HTERT RPE-1 (cell line): ENCODE data around the gene RNF215.
"Not testable (repeated sequence)": the region's sequence is repeated elsewhere in the genome, so short reads cannot be mapped to it uniquely, and the experiment has no call there.

Experiments
- in situ Hi-C: fragments of 300-500 bp; cut with MboI; formaldehyde crosslinking; loops from 4 replicates; pipeline ENCODE4 v1.14.3; 2020; ENCODE audit warnings: low sequenced_read_pairs

Gene RNF215

GRCh38 chr22:30421695-30422480 is 34.7 kb upstream of the RNF215 start:
- in situ Hi-C loops: no loop called here

GRCh38 chr22:30420347-30421125 is 33.3 kb upstream of the RNF215 start:
- in situ Hi-C loops: no loop called here

- in situ Hi-C loops: no loop called here
Measured at GRCh38 chr22:30416837-30417236, 29.6 kb upstream of the RNF215 start.

GRCh38 chr22:30416403-30416802 is 29.2 kb upstream of the RNF215 start:
- in situ Hi-C loops: no loop called here

GRCh38 chr22:30414525-30415047 is 27.4 kb upstream of the RNF215 start:
- in situ Hi-C loops: no loop called here

- in situ Hi-C loops: no loop called here
Measured at GRCh38 chr22:30413745-30414524, 26.7 kb upstream of the RNF215 start.

- in situ Hi-C loops: no loop called here
Measured at GRCh38 chr22:30413001-30413400, 25.8 kb upstream of the RNF215 start.

GRCh38 chr22:30411780-30412179 is 24.6 kb upstream of the RNF215 start:
- in situ Hi-C loops: no loop called here

- in situ Hi-C loops: no loop called here
Measured at GRCh38 chr22:30408388-30409102, 21.3 kb upstream of the RNF215 start.

- in situ Hi-C loops: no loop called here
Measured at GRCh38 chr22:30406400-30406799, 19.2 kb upstream of the RNF215 start.

- in situ Hi-C loops: no loop called here
Measured at GRCh38 chr22:30405731-30406130, 18.5 kb upstream of the RNF215 start.

GRCh38 chr22:30404307-30404706 is 17.1 kb upstream of the RNF215 start:
- in situ Hi-C loops: no loop called here

- in situ Hi-C loops: not testable (repeated sequence)
Measured at GRCh38 chr22:30402766-30403104, 15.5 kb upstream of the RNF215 start.

GRCh38 chr22:30402028-30402765 is 15.0 kb upstream of the RNF215 start:
- in situ Hi-C loops: no loop called here

GRCh38 chr22:30401024-30401423 is 13.8 kb upstream of the RNF215 start:
- in situ Hi-C loops: not testable (repeated sequence)

GRCh38 chr22:30400159-30400558 is 12.9 kb upstream of the RNF215 start:
- in situ Hi-C loops: no loop called here

- in situ Hi-C loops: no loop called here
Measured at GRCh38 chr22:30399718-30400117, 12.5 kb upstream of the RNF215 start.

- in situ Hi-C loops: no loop called here
Measured at GRCh38 chr22:30398685-30399680, 11.8 kb upstream of the RNF215 start.
